Fibroblast of peridontal ligament (primary cell): Measurements from ENCODE around the gene FAM217A.

ENCODE experiments used
- DNase-seq: peaks from one replicate; pipeline ENCODE4 v3.0.0-alpha.2; 2010; ENCODE audit errors: extremely low read depth

The FAM217A gene

GRCh38 chr6:4085332-4085700, 6.4 kb upstream of the FAM217A start:
- peak; percentile 58 for DNase-seq

GRCh38 chr6:4084444-4085331, 5.8 kb upstream of the FAM217A start:
- no peak for DNase-seq

GRCh38 chr6:4074478-4075235, 4.3 kb downstream of the FAM217A start:
- DNase-seq, result no peak

GRCh38 chr6:4071330-4071729, 7.6 kb downstream of the FAM217A start:
- DNase-seq, result no peak

GRCh38 chr6:4069199-4069598, 9.7 kb downstream of the FAM217A start:
- DNase-seq, result no peak

- no peak for DNase-seq
These were observed 11.3 kb downstream of the FAM217A start for GRCh38 chr6:4067673-4068072.

GRCh38 chr6:4066029-4066755, 12.7 kb downstream of the FAM217A start:
- no peak for DNase-seq

- DNase-seq, result peak; percentile 61
These were observed 19.7 kb downstream of the FAM217A start for GRCh38 chr6:4059115-4059777.

GRCh38 chr6:4057036-4057435, 21.9 kb downstream of the FAM217A start:
- no peak for DNase-seq

- peak; percentile 83 for DNase-seq
These were observed 23.4 kb downstream of the FAM217A start for GRCh38 chr6:4055420-4056041.

- no peak for DNase-seq
These were observed 29.7 kb downstream of the FAM217A start for GRCh38 chr6:4049246-4049645.

GRCh38 chr6:4041480-4041879, 37.5 kb downstream of the FAM217A start:
- no peak for DNase-seq

- peak; percentile 22 for DNase-seq
These were observed 39.6 kb downstream of the FAM217A start for GRCh38 chr6:4039348-4039747.

- DNase-seq, result no peak
These were observed 42.4 kb downstream of the FAM217A start for GRCh38 chr6:4036581-4036980.

- DNase-seq, result no peak
These were observed 46.5 kb downstream of the FAM217A start for GRCh38 chr6:4032475-4032874.

GRCh38 chr6:4031442-4031841, 47.5 kb downstream of the FAM217A start:
- no peak for DNase-seq

- DNase-seq, result no peak
These were observed 48.3 kb downstream of the FAM217A start for GRCh38 chr6:4030669-4031068.

GRCh38 chr6:4029687-4030086, 49.2 kb downstream of the FAM217A start:
- no peak for DNase-seq

- DNase-seq, result no peak
These were observed 50.9 kb downstream of the FAM217A start for GRCh38 chr6:4028051-4028450.

GRCh38 chr6:4025681-4026080, 53.3 kb downstream of the FAM217A start:
- no peak for DNase-seq

- peak; percentile 23 for DNase-seq
These were observed 55.7 kb downstream of the FAM217A start for GRCh38 chr6:4023240-4023639.
